ENCODE measurements around the gene DENND1B.

DNA sequence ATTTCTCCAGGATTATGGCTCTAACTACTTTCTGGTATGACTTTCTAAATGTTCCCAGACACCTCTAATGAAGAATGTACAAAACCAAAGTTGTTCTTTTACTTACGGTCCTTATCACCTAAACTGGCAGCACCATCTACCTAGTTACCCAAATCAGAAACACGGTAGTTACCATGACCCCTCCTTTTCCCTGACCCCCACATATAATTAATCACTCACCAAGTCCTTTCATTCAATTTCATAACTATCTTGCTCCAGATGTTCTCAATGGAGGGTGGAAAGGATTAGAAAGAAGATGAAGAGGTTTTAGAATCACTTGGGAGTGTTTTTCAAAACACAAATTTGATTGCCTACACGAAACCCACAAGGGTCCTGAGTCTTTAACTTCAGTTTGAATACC lies 98.0 kb downstream of the DENND1B start:
- no peak for TF ChIP-seq POLR2A (conservative IDR thresholded peaks at IDR 0.05)
- no peak for TF ChIP-seq NR3C1 (CRISPR knock-in tag; IDR thresholded peaks at IDR 0.05)
- TF ChIP-seq JUND (IDR thresholded peaks at IDR 0.05; ENCODE audit: borderline replicate concordance, low read depth, low read length), result no peak
- no peak for TF ChIP-seq JUND (tag; IDR thresholded peaks at IDR 0.05; ENCODE audit: borderline replicate concordance, low read depth, low read length)
- TF ChIP-seq, protein P1, sequence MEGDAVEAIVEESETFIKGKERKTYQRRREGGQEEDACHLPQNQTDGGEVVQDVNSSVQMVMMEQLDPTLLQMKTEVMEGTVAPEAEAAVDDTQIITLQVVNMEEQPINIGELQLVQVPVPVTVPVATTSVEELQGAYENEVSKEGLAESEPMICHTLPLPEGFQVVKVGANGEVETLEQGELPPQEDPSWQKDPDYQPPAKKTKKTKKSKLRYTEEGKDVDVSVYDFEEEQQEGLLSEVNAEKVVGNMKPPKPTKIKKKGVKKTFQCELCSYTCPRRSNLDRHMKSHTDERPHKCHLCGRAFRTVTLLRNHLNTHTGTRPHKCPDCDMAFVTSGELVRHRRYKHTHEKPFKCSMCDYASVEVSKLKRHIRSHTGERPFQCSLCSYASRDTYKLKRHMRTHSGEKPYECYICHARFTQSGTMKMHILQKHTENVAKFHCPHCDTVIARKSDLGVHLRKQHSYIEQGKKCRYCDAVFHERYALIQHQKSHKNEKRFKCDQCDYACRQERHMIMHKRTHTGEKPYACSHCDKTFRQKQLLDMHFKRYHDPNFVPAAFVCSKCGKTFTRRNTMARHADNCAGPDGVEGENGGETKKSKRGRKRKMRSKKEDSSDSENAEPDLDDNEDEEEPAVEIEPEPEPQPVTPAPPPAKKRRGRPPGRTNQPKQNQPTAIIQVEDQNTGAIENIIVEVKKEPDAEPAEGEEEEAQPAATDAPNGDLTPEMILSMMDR (IDR thresholded peaks at IDR 0.05 in 2 of 3, conservative IDR thresholded peaks at IDR 0.05 in 1 of 3; ENCODE audit: insufficient read depth in 2 of 3, low read depth in 1 of 3, low read length in 3 of 3), result no peak
- TF ChIP-seq SMC3 (conservative IDR thresholded peaks at IDR 0.05; ENCODE audit: insufficient read depth, low read depth, low read length), result no peak
